H9 (cell line): Measurements from ENCODE around the gene GRIK1. TPM values are rescaled to one million over a fixed set of nuclear protein-coding genes. Genes with fewer than 3 reads are reported as not detected.

ENCODE experiments used
- DNase-seq: peaks from one replicate; pipeline ENCODE4 v3.0.0-alpha.2; 2017
- H2AFZ ChIP-seq: one replicate; pipeline ENCODE4 v1.6.1; 2013; ENCODE audit warnings: mild to moderate bottlenecking, low read length, control low read depth, moderate library complexity
- H2AK5ac ChIP-seq: 2 replicates; pipeline ENCODE4 v1.6.1; 2013; ENCODE audit warnings: low read length, control low read depth, mixed read lengths; ENCODE audit not compliant: insufficient read length
- H2BK120ac ChIP-seq: one replicate; pipeline ENCODE4 v1.6.1; 2013; ENCODE audit warnings: low read depth, mild to moderate bottlenecking, low read length, control low read depth, inconsistent platforms; ENCODE audit not compliant: poor library complexity, severe bottlenecking
- H2BK12ac ChIP-seq: 2 replicates; pipeline ENCODE4 v1.6.1; 2013; ENCODE audit warnings: low read length, control low read depth, mixed read lengths, low read depth; ENCODE audit not compliant: insufficient read length
- H2BK15ac ChIP-seq: 2 replicates; pipeline ENCODE4 v1.6.1; 2013; ENCODE audit warnings: low read depth, low read length, control low read depth
- H2BK20ac ChIP-seq: one replicate; pipeline ENCODE4 v1.6.1; 2013; ENCODE audit warnings: low read depth, mild to moderate bottlenecking, low read length, control low read depth, inconsistent platforms; ENCODE audit not compliant: poor library complexity, severe bottlenecking
- H2BK5ac ChIP-seq: 2 replicates; pipeline ENCODE4 v1.6.1; 2013; ENCODE audit warnings: low read length, control low read depth, mixed read lengths; ENCODE audit not compliant: insufficient read length
- H3K14ac ChIP-seq: 2 replicates; pipeline ENCODE4 v1.6.1; 2013; ENCODE audit warnings: low read length, control low read depth; ENCODE audit not compliant: insufficient read depth
- H3K18ac ChIP-seq: 2 replicates; pipeline ENCODE4 v1.6.1; 2013; ENCODE audit warnings: low read depth, mild to moderate bottlenecking, mixed read lengths, low read length, control low read depth; ENCODE audit not compliant: insufficient read length
- H3K23ac ChIP-seq: 2 replicates; pipeline ENCODE4 v1.6.1; 2013; ENCODE audit warnings: low read length, control low read depth, mixed read lengths, low read depth; ENCODE audit not compliant: insufficient read length
- H3K23me2 ChIP-seq: 2 replicates; pipeline ENCODE4 v1.6.1; 2013; ENCODE audit warnings: low read depth, mild to moderate bottlenecking, mixed read lengths, low read length, control low read depth; ENCODE audit not compliant: insufficient read length, poor library complexity, severe bottlenecking
- H3K27ac ChIP-seq: 2 replicates; pipeline ENCODE4 v1.5.1; 2013; ENCODE audit warnings: low read length, control low read depth, mixed read lengths, low read depth; ENCODE audit not compliant: insufficient read length
- H3K27me3 ChIP-seq: 2 replicates; pipeline ENCODE4 v1.6.1; 2013; ENCODE audit warnings: low read length, control low read depth, inconsistent platforms; ENCODE audit not compliant: insufficient read depth
- H3K4ac ChIP-seq: 2 replicates; pipeline ENCODE4 v1.6.1; 2013; ENCODE audit warnings: low read depth, mild to moderate bottlenecking, control low read depth, inconsistent platforms, low read length, moderate library complexity
- H3K4me1 ChIP-seq: 2 replicates; pipeline ENCODE4 v1.6.1; 2013; ENCODE audit warnings: low read length, control low read depth, inconsistent platforms; ENCODE audit not compliant: insufficient read depth
- H3K4me2 ChIP-seq: 2 replicates; pipeline ENCODE4 v1.6.1; 2013; ENCODE audit warnings: low read length, control low read depth, mixed read lengths; ENCODE audit not compliant: insufficient read length, insufficient read depth
- H3K56ac ChIP-seq: 2 replicates; pipeline ENCODE4 v1.6.1; 2013; ENCODE audit warnings: low read depth, mild to moderate bottlenecking, mixed read lengths, low read length, control low read depth; ENCODE audit not compliant: insufficient read length
- H3K79me1 ChIP-seq: 2 replicates; pipeline ENCODE4 v1.6.1; 2013; ENCODE audit warnings: low read depth, mild to moderate bottlenecking, moderate library complexity, low read length, control low read depth, inconsistent platforms; ENCODE audit not compliant: insufficient read depth, poor library complexity, severe bottlenecking
- H3K79me2 ChIP-seq: 2 replicates; pipeline ENCODE4 v1.6.1; 2013; ENCODE audit warnings: low read length, control low read depth, inconsistent platforms; ENCODE audit not compliant: insufficient read depth
- H3K9ac ChIP-seq: 2 replicates; pipeline ENCODE4 v1.6.1; 2013; ENCODE audit warnings: low read length, control low read depth, mixed read lengths; ENCODE audit not compliant: insufficient read length; ENCODE audit errors: extremely low read depth
- H3K9me3 ChIP-seq: one replicate; pipeline ENCODE4 v1.6.1; 2013; ENCODE audit warnings: low read depth, low read length, inconsistent platforms; ENCODE audit not compliant: control insufficient read depth
- H3T11ph ChIP-seq: one replicate; pipeline ENCODE4 v1.6.1; 2013; ENCODE audit warnings: mild to moderate bottlenecking, low read length, control low read depth, inconsistent platforms
- H4K20me1 ChIP-seq: one replicate; pipeline ENCODE4 v1.6.1; 2013; ENCODE audit not compliant: control insufficient read depth, insufficient read length, insufficient read depth
- H4K5ac ChIP-seq: 2 replicates; pipeline ENCODE4 v1.6.1; 2013; ENCODE audit warnings: low read depth, mild to moderate bottlenecking, mixed read lengths, low read length, control low read depth; ENCODE audit not compliant: insufficient read length
- H4K8ac ChIP-seq: replicated peaks from 2 replicates; pipeline ENCODE4 v1.6.1; 2013; ENCODE audit warnings: low read length, control low read depth, mixed read lengths, low read depth; ENCODE audit not compliant: insufficient read length
- H4K91ac ChIP-seq: 2 replicates; pipeline ENCODE4 v1.6.1; 2013; ENCODE audit warnings: low read depth, mild to moderate bottlenecking, moderate library complexity, mixed read lengths, low read length, control low read depth; ENCODE audit not compliant: insufficient read length
- H3K27ac Mint-ChIP-seq, 3 experiments: 2 replicates in 2 of 3; 3 replicates in 1 of 3; pipeline ENCODE4 v1.8.0; 2020 to 2021; ENCODE audit warnings: mixed read lengths in 3 of 3, mild to moderate bottlenecking in 1 of 3, moderate library complexity in 1 of 3
- H3K27me3 Mint-ChIP-seq: 2 replicates; pipeline ENCODE4 v1.8.0; 2021; ENCODE audit warnings: low read depth, mild to moderate bottlenecking, moderate library complexity, mixed read lengths
- H3K36me3 Mint-ChIP-seq, 3 experiments: 2 replicates in 2 of 3; 3 replicates in 1 of 3; pipeline ENCODE4 v1.8.0; 2020 to 2021; ENCODE audit warnings: low read depth in 3 of 3, mixed read lengths in 3 of 3; ENCODE audit not compliant: insufficient read depth in 1 of 3
- H3K4me1 Mint-ChIP-seq, 2 experiments: 2 replicates each; pipeline ENCODE4 v1.8.0; 2020; ENCODE audit warnings: mixed read lengths in 2 of 2
- H3K4me3 Mint-ChIP-seq, 2 experiments: 2 replicates in 1 of 2; 3 replicates in 1 of 2; pipeline ENCODE4 v1.8.0; 2020 to 2021; ENCODE audit warnings: mild to moderate bottlenecking in 2 of 2, mixed read lengths in 2 of 2, moderate library complexity in 1 of 2
- H3K9me3 Mint-ChIP-seq, 2 experiments: 2 replicates in 1 of 2; 3 replicates in 1 of 2; pipeline ENCODE4 v1.8.0; 2020; ENCODE audit warnings: mild to moderate bottlenecking in 2 of 2, mixed read lengths in 2 of 2, moderate library complexity in 1 of 2
- WGBS: extraction: QIAGEN DNeasy Blood & Tissue Kit; methylation state at CpG from one replicate; pipeline ENCODE4 v1.1.7; 2013; ENCODE audit warnings: missing lambda C conversion rate, low lambda C conversion rate, mixed read lengths; ENCODE audit not compliant: insufficient read length; ENCODE audit errors: extremely low coverage; 5-methylcytosine and 5-hydroxymethylcytosine counted together
- total RNA-seq: library from RNA; stranded (reverse); gene quantifications from 2 replicates; pipeline ENCODE4 v1.2.1, GENCODE V29; 2021
- TF ChIP-seq, protein P1 (sequence below): fragments of 200-600 bp; sonication (generic); conservative IDR thresholded peaks from 3 replicates; pipeline ENCODE4 v1.8.0; 2021; ENCODE audit warnings: antibody characterized with exemption, mild to moderate bottlenecking

The GRIK1 gene
- total RNA-seq, 1 experiment from 2014 or later, result not detected

DNA sequence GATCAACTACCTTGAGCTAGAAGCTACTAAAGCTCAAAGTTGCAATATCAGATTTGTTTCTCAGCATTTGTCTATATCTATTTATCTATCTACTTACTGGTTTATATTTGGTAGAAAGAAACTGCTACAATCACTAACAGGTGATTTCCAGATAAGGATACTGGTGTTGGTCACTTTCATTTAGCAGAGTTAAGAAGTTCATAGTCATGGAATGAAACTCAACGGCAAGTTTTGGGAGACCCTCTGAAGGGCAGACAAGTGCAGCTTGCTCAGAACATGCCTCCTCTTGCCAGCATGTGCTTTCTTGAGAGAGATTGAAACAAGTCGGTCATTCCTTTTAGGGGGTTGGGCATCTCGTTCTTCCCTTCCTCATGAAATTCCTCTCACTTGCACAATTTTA is 296.5 kb downstream of the GRIK1 start:
- Histone ChIP-seq H3K9ac (no peak overlapping the region), H3K27ac (no peak overlapping the region), H4K5ac (no peak overlapping the region), H3K27me3 (no peaks in the 10 kb centered on the region), H2AK5ac (no peak overlapping the region), H3K9me3 (no peaks in the 10 kb centered on the region), H2AFZ (no peak overlapping the region), H2BK120ac (no peak overlapping the region), H4K91ac (no peak overlapping the region), H2BK12ac (no peak overlapping the region), H4K20me1 (no peaks in the 10 kb centered on the region), H4K8ac (no peak overlapping the region), H3T11ph (no peak overlapping the region), H3K4me1 (no peaks in the 10 kb centered on the region), H3K14ac (no peak overlapping the region), H3K4me2 (no peak overlapping the region), H3K18ac (no peak overlapping the region), H3K79me1 (no peaks in the 10 kb centered on the region), H3K23me2 (no peaks in the 10 kb centered on the region), H3K56ac (no peak overlapping the region), H3K79me2 (no peaks in the 10 kb centered on the region), H3K23ac (no peak overlapping the region), H2BK15ac (no peak overlapping the region), H3K4ac (no peak overlapping the region), H2BK5ac (no peak overlapping the region), H2BK20ac (no peak overlapping the region)
- DNase-seq, result no peak
- H3K4me3 Mint-ChIP-seq, result no peak overlapping the region
- H3K27me3 Mint-ChIP-seq, result no peaks in the 10 kb centered on the region
- H3K9me3 Mint-ChIP-seq, result no peaks in the 10 kb centered on the region
- TF ChIP-seq, protein P1, sequence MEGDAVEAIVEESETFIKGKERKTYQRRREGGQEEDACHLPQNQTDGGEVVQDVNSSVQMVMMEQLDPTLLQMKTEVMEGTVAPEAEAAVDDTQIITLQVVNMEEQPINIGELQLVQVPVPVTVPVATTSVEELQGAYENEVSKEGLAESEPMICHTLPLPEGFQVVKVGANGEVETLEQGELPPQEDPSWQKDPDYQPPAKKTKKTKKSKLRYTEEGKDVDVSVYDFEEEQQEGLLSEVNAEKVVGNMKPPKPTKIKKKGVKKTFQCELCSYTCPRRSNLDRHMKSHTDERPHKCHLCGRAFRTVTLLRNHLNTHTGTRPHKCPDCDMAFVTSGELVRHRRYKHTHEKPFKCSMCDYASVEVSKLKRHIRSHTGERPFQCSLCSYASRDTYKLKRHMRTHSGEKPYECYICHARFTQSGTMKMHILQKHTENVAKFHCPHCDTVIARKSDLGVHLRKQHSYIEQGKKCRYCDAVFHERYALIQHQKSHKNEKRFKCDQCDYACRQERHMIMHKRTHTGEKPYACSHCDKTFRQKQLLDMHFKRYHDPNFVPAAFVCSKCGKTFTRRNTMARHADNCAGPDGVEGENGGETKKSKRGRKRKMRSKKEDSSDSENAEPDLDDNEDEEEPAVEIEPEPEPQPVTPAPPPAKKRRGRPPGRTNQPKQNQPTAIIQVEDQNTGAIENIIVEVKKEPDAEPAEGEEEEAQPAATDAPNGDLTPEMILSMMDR, result no peak
- WGBS, result no CpG with 5 or more reads among the region's 3 CpGs
- no peaks in the 10 kb centered on the region for H3K4me1 Mint-ChIP-seq
- H3K27ac Mint-ChIP-seq, result no peak overlapping the region
- H3K36me3 Mint-ChIP-seq, result no peaks in the 10 kb centered on the region
